Measurements from ENCODE around the gene APCS. TPM values are rescaled to one million over a fixed set of nuclear protein-coding genes. Genes with fewer than 3 reads are reported as not detected.

APCS gene
- total and polyA plus RNA-seq, 2 of the 13 experiments (the other 11 are each of a cell fraction or from before 2014, with no cell fraction given): not detected

- TF ChIP-seq ZBTB39 (CRISPR knock-in tag; IDR thresholded peaks at IDR 0.05) (no peak), MEF2D (CRISPR knock-in tag; IDR thresholded peaks at IDR 0.05) (no peak), ZNF343 (CRISPR knock-in tag; IDR thresholded peaks at IDR 0.05) (no peak), RNF219 (CRISPR knock-in tag; IDR thresholded peaks at IDR 0.05) (no peak), EP300 (IDR thresholded peaks at IDR 0.05; ENCODE audit: low read depth in 2 of 2, low read length in 2 of 2) (no peak), EP300 (CRISPR knock-in tag; IDR thresholded peaks at IDR 0.05; ENCODE audit: borderline replicate concordance) (no peak)
Observed at GRCh38 chr1:159602501-159602999, 14.9 kb downstream of the APCS start (continued).

- no peak for DNase-seq (ENCODE audit: low spot score)
- Histone ChIP-seq H2AFZ (ENCODE audit: low read length) (no peak overlapping the region), H3K79me2 (ENCODE audit: insufficient read depth, low read length) (no peaks in the 10 kb centered on the region), H3K4me3 (replicated peaks in 1 of 3; ENCODE audit: insufficient read depth in 1 of 3, low read depth in 2 of 3, low read length in 3 of 3) (no peak overlapping the region), H3K27me3 (ENCODE audit: control insufficient read depth in 1 of 2, insufficient read depth in 2 of 2, low read length in 2 of 2) (no peaks in the 10 kb centered on the region), H3K27ac (ENCODE audit: extremely low read length, insufficient read depth, low read length) (no peak overlapping the region), H3K36me3 (replicated peaks in 1 of 2; ENCODE audit: control insufficient read depth in 1 of 2, insufficient read depth in 2 of 2, low read length in 2 of 2) (no peaks in the 10 kb centered on the region), H3K9ac (ENCODE audit: insufficient read depth, low read depth, low read length) (no peak overlapping the region), H3K4me2 (ENCODE audit: low read depth, low read length) (no peak overlapping the region), H3K4me1 (ENCODE audit: insufficient read depth, low read length) (no peaks in the 10 kb centered on the region), H4K20me1 (ENCODE audit: insufficient read depth, low read length) (no peaks in the 10 kb centered on the region), H3K9me3 (ENCODE audit: low read length) (no peaks in the 10 kb centered on the region)
- BruUV-seq (replicated peaks): no TSS peak
- ChIA-PET POLR2A (no interaction called here), CTCF (ENCODE audit: low intra/inter-chr PET ratio, low total read pairs) (no interaction called here)
- no peak for FAIRE-seq
- WGBS (ENCODE audit: low lambda C conversion rate): 7% methylated on average over 8 of the region's 8 CpGs
- in situ Hi-C loops (cut with HindIII; ENCODE audit: extremely low pct_ligation_motif_present, low pct_unique_long_range_greater_than_20kb): no loop called here
- no peak for ATAC-seq
- intact Hi-C loops (cut with micrococcal nuclease; ENCODE audit: unreplicated experiment): no loop called here
- TF ChIP-seq RARA (CRISPR knock-in tag; IDR thresholded peaks at IDR 0.05) (no peak), CTCF (CRISPR knock-in tag; IDR thresholded peaks at IDR 0.05) (no peak), PLSCR1 (CRISPR knock-in tag; IDR thresholded peaks at IDR 0.05; ENCODE audit: borderline replicate concordance) (no peak), FOXO1 (CRISPR knock-in tag; IDR thresholded peaks at IDR 0.05) (no peak), RELA (CRISPR knock-in tag; IDR thresholded peaks at IDR 0.05) (no peak)
Observed at GRCh38 chr1:159612211-159612885, 24.7 kb downstream of the APCS start.

Measured in HepG2 (cell line).